ENCODE data around the gene PLEKHG4. TPM values are rescaled to one million over a fixed set of nuclear protein-coding genes. Genes with fewer than 3 reads are reported as not detected.

PLEKHG4 gene
- total and polyA plus RNA-seq, 4 donors, result 5.5 to 10.9 (median 6.1) TPM

- peaks cover 7% of the 10 kb centered on the region for H3K4me1 ChIP-seq (ENCODE audit: control insufficient read depth, insufficient read depth, low read length)
- H3K9me3 ChIP-seq (ENCODE audit: control insufficient read depth, insufficient read depth, low read length), result no peaks in the 10 kb centered on the region
- peaks cover 5% of the 10 kb centered on the region for H3K27me3 ChIP-seq (ENCODE audit: control insufficient read depth, insufficient read depth, low read length)
- DNase-seq (ENCODE audit: low read depth in 4 of 6, low spot score in 6 of 6), result peak in 1 of 6 donors; percentile 7
- no peak overlapping the region for H3K27ac ChIP-seq (ENCODE audit: low read depth, low read length)
- WGBS (ENCODE audit: insufficient coverage), result 89% methylated on average over 4 of the region's 4 CpGs
- H3K36me3 ChIP-seq (ENCODE audit: control insufficient read depth, insufficient read depth, low read length), result peaks cover 3% of the 10 kb centered on the region
- H3K4me3 ChIP-seq (ENCODE audit: low read depth, low read length), result no peak overlapping the region
Measured at GRCh38 chr16:67277294-67277998, 1.9 kb upstream of the PLEKHG4 start.

GRCh38 chr16:67277999-67278772 lies 1.1 kb upstream of the PLEKHG4 start:
- peaks cover 5% of the 10 kb centered on the region for H3K27me3 ChIP-seq (ENCODE audit: control insufficient read depth, insufficient read depth, low read length)
- 72% methylated on average over 12 of the region's 13 CpGs for WGBS (ENCODE audit: insufficient coverage)
- H3K4me3 ChIP-seq (ENCODE audit: low read depth, low read length), result peak overlapping the region; percentile 35
- peaks cover 3% of the 10 kb centered on the region for H3K36me3 ChIP-seq (ENCODE audit: control insufficient read depth, insufficient read depth, low read length)
- no peak for DNase-seq (ENCODE audit: low read depth in 4 of 6, low spot score in 6 of 6)
- no peaks in the 10 kb centered on the region for H3K9me3 ChIP-seq (ENCODE audit: control insufficient read depth, insufficient read depth, low read length)
- H3K4me1 ChIP-seq (ENCODE audit: control insufficient read depth, insufficient read depth, low read length), result peaks cover 7% of the 10 kb centered on the region
- H3K27ac ChIP-seq (ENCODE audit: low read depth, low read length), result no peak overlapping the region

GRCh38 chr16:67278773-67279295 lies 498 bp upstream of the PLEKHG4 start:
- H3K4me1 ChIP-seq (ENCODE audit: control insufficient read depth, insufficient read depth, low read length), result peaks cover 7% of the 10 kb centered on the region
- H3K27ac ChIP-seq (ENCODE audit: low read depth, low read length), result no peak overlapping the region
- H3K27me3 ChIP-seq (ENCODE audit: control insufficient read depth, insufficient read depth, low read length), result peaks cover 5% of the 10 kb centered on the region
- DNase-seq (ENCODE audit: low read depth in 4 of 6, low spot score in 6 of 6), result peak in 1 of 6 donors; percentile 29
- peaks cover 3% of the 10 kb centered on the region for H3K36me3 ChIP-seq (ENCODE audit: control insufficient read depth, insufficient read depth, low read length)
- H3K4me3 ChIP-seq (ENCODE audit: low read depth, low read length), result peak overlapping the region; percentile 35
- no peaks in the 10 kb centered on the region for H3K9me3 ChIP-seq (ENCODE audit: control insufficient read depth, insufficient read depth, low read length)
- 3% methylated on average over 40 of the region's 42 CpGs for WGBS (ENCODE audit: insufficient coverage)

DNA sequence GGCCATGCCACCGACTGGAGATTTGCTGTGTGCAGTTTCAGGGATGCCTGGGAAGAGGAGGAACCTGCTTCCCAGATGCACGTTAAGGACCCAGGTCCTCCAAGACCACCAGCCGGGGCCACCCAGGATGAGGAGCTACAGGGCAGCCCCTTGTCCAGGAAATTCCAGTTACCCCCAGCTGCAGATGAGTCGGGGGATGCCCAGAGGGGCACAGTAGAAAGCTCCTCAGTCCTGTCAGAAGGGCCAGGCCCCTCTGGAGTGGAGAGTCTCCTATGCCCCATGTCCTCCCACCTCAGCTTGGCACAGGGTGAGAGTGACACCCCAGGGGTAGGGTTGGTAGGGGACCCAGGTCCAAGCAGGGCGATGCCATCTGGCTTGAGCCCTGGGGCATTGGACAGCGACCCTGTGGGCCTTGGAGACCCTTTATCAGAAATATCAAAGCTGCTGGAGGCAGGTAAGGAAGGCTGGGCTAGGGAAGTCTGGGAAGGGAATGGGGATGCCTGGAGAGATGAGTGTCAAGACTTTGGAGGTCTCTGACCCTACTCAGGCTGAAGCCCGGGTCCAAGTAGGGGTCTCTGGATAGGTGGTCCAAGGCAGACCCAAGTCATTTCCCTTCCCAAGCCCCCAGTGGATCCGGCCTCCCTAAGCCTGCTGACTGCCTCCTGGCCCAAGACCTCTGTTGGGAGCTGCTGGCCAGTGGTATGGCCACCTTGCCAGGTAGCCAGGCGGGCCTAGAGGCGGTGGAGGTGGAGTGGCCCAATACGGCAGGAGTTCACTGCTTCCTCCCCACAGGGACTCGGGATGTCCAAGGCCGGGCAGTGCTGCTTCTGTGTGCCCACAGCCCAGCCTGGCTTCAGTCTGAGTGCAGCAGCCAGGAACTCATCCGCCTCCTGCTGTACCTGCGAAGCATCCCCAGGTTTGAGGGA lies 1.0 kb downstream of the PLEKHG4 start:
- DNase-seq (ENCODE audit: low read depth in 4 of 6, low spot score in 6 of 6), result no peak
- H3K4me3 ChIP-seq (ENCODE audit: low read depth, low read length), result no peak overlapping the region
- WGBS (ENCODE audit: insufficient coverage), result 93% methylated on average over 13 of the region's 15 CpGs
- peaks cover 13% of the 10 kb centered on the region for H3K4me1 ChIP-seq (ENCODE audit: control insufficient read depth, insufficient read depth, low read length)
- no peaks in the 10 kb centered on the region for H3K9me3 ChIP-seq (ENCODE audit: control insufficient read depth, insufficient read depth, low read length)
- H3K36me3 ChIP-seq (ENCODE audit: control insufficient read depth, insufficient read depth, low read length), result peaks cover 11% of the 10 kb centered on the region
- H3K27me3 ChIP-seq (ENCODE audit: control insufficient read depth, insufficient read depth, low read length), result peaks cover 5% of the 10 kb centered on the region
- no peak overlapping the region for H3K27ac ChIP-seq (ENCODE audit: low read depth, low read length)

GRCh38 chr16:67281536-67282446 lies 2.5 kb downstream of the PLEKHG4 start:
- DNase-seq (ENCODE audit: low read depth in 4 of 6, low spot score in 6 of 6), result no peak
- peaks cover 21% of the 10 kb centered on the region for H3K36me3 ChIP-seq (ENCODE audit: control insufficient read depth, insufficient read depth, low read length)
- no peaks in the 10 kb centered on the region for H3K9me3 ChIP-seq (ENCODE audit: control insufficient read depth, insufficient read depth, low read length)
- peaks cover 13% of the 10 kb centered on the region for H3K4me1 ChIP-seq (ENCODE audit: control insufficient read depth, insufficient read depth, low read length)
- WGBS (ENCODE audit: insufficient coverage), result 95% methylated on average over 12 of the region's 14 CpGs
- H3K27ac ChIP-seq (ENCODE audit: low read depth, low read length), result no peak overlapping the region
- no peak overlapping the region for H3K4me3 ChIP-seq (ENCODE audit: low read depth, low read length)
- peaks cover 5% of the 10 kb centered on the region for H3K27me3 ChIP-seq (ENCODE audit: control insufficient read depth, insufficient read depth, low read length)

DNA sequence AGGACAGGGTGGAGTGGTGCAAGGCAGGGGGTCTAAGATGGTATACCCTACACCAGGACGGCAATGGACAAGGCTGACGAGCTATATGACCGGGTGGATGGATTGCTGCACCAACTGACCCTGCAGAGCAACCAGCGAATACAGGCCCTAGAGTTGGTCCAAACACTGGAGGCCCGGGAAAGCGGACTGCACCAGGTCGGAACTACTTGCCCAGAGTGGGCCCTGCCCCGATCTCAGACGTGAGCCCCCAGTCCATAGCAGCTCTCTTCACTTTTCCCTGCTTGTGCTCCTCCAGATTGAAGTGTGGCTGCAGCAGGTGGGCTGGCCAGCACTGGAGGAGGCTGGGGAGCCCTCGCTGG lies 3.1 kb downstream of the PLEKHG4 start:
- 98% methylated on average over 10 of the region's 10 CpGs for WGBS (ENCODE audit: insufficient coverage)

GRCh38 chr16:67283039-67283825 lies 3.9 kb downstream of the PLEKHG4 start:
- peaks cover 13% of the 10 kb centered on the region for H3K4me1 ChIP-seq (ENCODE audit: control insufficient read depth, insufficient read depth, low read length)
- DNase-seq (ENCODE audit: low read depth in 4 of 6, low spot score in 6 of 6), result no peak
- H3K4me3 ChIP-seq (ENCODE audit: low read depth, low read length), result no peak overlapping the region
- no peaks in the 10 kb centered on the region for H3K9me3 ChIP-seq (ENCODE audit: control insufficient read depth, insufficient read depth, low read length)
- H3K27me3 ChIP-seq (ENCODE audit: control insufficient read depth, insufficient read depth, low read length), result peaks cover 5% of the 10 kb centered on the region
- H3K27ac ChIP-seq (ENCODE audit: low read depth, low read length), result no peak overlapping the region
- WGBS (ENCODE audit: insufficient coverage), result 87% methylated on average over 7 of the region's 7 CpGs
- H3K36me3 ChIP-seq (ENCODE audit: control insufficient read depth, insufficient read depth, low read length), result peaks cover 28% of the 10 kb centered on the region

More for the DNA sequence above, 3.1 kb downstream of the PLEKHG4 start:
- no peak overlapping the region for H3K27ac ChIP-seq (ENCODE audit: low read depth, low read length)
- peaks cover 13% of the 10 kb centered on the region for H3K4me1 ChIP-seq (ENCODE audit: control insufficient read depth, insufficient read depth, low read length)
- H3K9me3 ChIP-seq (ENCODE audit: control insufficient read depth, insufficient read depth, low read length), result no peaks in the 10 kb centered on the region
- no peak for DNase-seq (ENCODE audit: low read depth in 4 of 6, low spot score in 6 of 6)
- H3K4me3 ChIP-seq (ENCODE audit: low read depth, low read length), result no peak overlapping the region
- peaks cover 5% of the 10 kb centered on the region for H3K27me3 ChIP-seq (ENCODE audit: control insufficient read depth, insufficient read depth, low read length)
- H3K36me3 ChIP-seq (ENCODE audit: control insufficient read depth, insufficient read depth, low read length), result peaks cover 24% of the 10 kb centered on the region

DNA sequence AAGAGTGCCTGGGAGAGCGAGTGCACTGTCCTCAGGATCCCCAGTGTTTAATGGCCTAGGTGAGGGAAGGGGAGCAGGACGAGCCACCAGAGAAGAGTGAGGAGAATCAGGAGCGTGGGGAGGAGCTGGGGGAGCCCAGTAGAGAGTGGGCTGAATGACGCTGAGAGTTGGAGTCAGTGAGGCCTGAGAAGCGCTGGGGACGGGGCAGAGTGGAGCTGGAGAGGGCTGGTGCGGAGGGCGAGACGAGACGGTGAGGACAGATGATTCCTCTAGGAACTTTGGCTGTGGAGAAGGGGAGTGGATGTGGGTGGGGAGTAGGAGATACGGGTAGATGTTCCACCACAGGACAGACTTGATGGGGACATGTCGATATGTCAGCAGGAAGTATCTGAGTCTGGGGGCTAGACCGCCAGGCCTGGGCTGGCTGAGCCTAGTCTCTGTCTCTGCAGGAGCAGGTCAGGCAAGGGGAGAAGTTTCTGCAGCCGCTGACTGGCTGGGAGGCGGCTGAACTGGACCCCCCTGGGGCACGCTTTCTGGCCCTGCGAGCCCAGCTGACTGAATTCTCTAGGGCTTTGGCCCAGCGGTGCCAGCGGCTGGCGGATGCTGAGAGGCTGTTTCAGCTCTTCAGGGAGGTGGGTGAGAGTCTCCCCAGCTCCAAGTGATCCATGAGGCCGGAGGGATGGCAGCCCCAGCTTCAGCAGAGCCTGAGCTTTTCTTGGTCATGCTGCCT lies 4.7 kb downstream of the PLEKHG4 start:
- WGBS (ENCODE audit: insufficient coverage), result 92% methylated on average over 21 of the region's 21 CpGs

More for the DNA sequence above, 4.7 kb downstream of the PLEKHG4 start:
- Histone ChIP-seq H3K27ac (ENCODE audit: low read depth, low read length) (no peak overlapping the region), H3K9me3 (ENCODE audit: control insufficient read depth, insufficient read depth, low read length) (no peaks in the 10 kb centered on the region), H3K27me3 (ENCODE audit: control insufficient read depth, insufficient read depth, low read length) (no peaks in the 10 kb centered on the region), H3K36me3 (ENCODE audit: control insufficient read depth, insufficient read depth, low read length) (peaks cover 29% of the 10 kb centered on the region), H3K4me3 (ENCODE audit: low read depth, low read length) (no peak overlapping the region), H3K4me1 (ENCODE audit: control insufficient read depth, insufficient read depth, low read length) (peaks cover 7% of the 10 kb centered on the region)
- no peak for DNase-seq (ENCODE audit: low read depth in 4 of 6, low spot score in 6 of 6)
